ENCODE measurements around the gene TMEM89. TPM values are rescaled to one million over a fixed set of nuclear protein-coding genes. Genes with fewer than 3 reads are reported as not detected.

Gene TMEM89
- total RNA-seq, 2 donors from 2014 or later, result 1.9 TPM; not detected in 1

DNA sequence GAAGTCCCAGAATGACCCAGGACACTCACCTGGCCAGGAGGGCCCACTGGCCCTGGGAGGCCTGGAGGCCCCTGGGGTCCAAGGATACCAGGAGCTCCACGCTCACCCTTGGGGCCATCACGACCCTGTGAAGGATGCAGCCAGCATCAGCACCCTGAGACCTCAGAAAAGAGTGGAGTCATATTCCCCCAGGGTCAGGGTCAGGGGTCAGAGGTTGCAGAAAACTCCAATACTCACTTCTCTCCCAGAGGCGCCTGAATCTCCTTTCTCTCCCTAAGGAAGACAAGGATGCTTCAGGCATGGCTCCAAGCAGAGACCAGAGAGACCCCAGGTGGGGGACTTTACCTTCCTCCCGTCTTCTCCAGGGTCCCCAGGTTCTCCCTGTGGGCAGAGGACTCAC is 44.9 kb downstream of the TMEM89 start:
- intact Hi-C loops (cut with DNase I), result no loop called here
- Histone ChIP-seq H3K36me3 (no peaks in the 10 kb centered on the region), H3K4me1 (replicated peaks) (no peaks in the 10 kb centered on the region), H3K9me3 (no peaks in the 10 kb centered on the region), H3K27ac (no peak overlapping the region), H3K27me3 (replicated peaks; ENCODE audit: insufficient read depth) (no peaks in the 10 kb centered on the region), H3K4me3 (no peak overlapping the region)
- no peak for DNase-seq (ENCODE audit: low spot score)
- no peak for TF ChIP-seq POLR2AphosphoS5 (IDR thresholded peaks at IDR 0.05)
- no peak for TF ChIP-seq CTCF (IDR thresholded peaks at IDR 0.05)
- TF ChIP-seq POLR2A (IDR thresholded peaks at IDR 0.05), result no peak
- WGBS, result 96% methylated on average over 4 of the region's 4 CpGs

- TF ChIP-seq POLR2AphosphoS5 (IDR thresholded peaks at IDR 0.05), result no peak
Measured at GRCh38 chr3:48575366-48575765, 46.2 kb downstream of the TMEM89 start.

GRCh38 chr3:48573973-48574585 is 47.5 kb downstream of the TMEM89 start:
- Histone ChIP-seq H3K9me3 (no peaks in the 10 kb centered on the region), H3K4me3 (no peak overlapping the region), H3K27ac (no peak overlapping the region), H3K36me3 (no peaks in the 10 kb centered on the region), H3K4me1 (replicated peaks) (no peaks in the 10 kb centered on the region), H3K27me3 (replicated peaks; ENCODE audit: insufficient read depth) (no peaks in the 10 kb centered on the region)
- TF ChIP-seq CTCF (IDR thresholded peaks at IDR 0.05), result no peak
- TF ChIP-seq POLR2AphosphoS5 (IDR thresholded peaks at IDR 0.05), result no peak
- no peak for TF ChIP-seq POLR2A (IDR thresholded peaks at IDR 0.05)
- WGBS, result 95% methylated on average over 10 of the region's 10 CpGs
- intact Hi-C loops (cut with DNase I), result no loop called here
- DNase-seq (ENCODE audit: low spot score), result no peak

More at GRCh38 chr3:48575366-48575765, 46.2 kb downstream of the TMEM89 start:
- Histone ChIP-seq H3K9me3 (no peaks in the 10 kb centered on the region), H3K4me3 (no peak overlapping the region), H3K4me1 (replicated peaks) (no peaks in the 10 kb centered on the region), H3K27me3 (replicated peaks; ENCODE audit: insufficient read depth) (no peaks in the 10 kb centered on the region), H3K36me3 (no peaks in the 10 kb centered on the region), H3K27ac (no peak overlapping the region)
- intact Hi-C loops (cut with DNase I), result no loop called here
- no peak for DNase-seq (ENCODE audit: low spot score)
- 88% methylated on average over 15 of the region's 17 CpGs for WGBS

DNA sequence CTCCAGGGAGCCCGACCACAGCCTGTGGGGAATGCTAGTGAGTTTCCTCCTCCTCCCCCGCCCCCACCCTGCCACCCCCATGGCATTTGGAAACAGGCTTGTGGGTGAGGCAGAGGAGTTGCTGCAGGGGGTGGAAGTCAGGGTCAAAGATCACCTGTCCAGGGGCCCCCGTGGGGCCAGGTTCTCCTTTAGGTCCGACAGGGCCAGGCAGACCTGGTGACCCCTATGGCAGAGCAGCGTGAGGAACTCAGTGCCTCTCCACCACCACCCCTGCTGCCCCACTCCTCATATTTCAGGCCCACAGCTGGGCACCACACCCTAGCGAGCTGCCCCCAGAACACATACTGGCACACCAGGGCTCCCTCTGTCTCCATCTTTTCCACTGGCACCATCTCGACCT is 49.1 kb downstream of the TMEM89 start:
- Histone ChIP-seq H3K27me3 (replicated peaks; ENCODE audit: insufficient read depth) (no peaks in the 10 kb centered on the region), H3K36me3 (no peaks in the 10 kb centered on the region), H3K27ac (no peak overlapping the region), H3K4me3 (no peak overlapping the region), H3K9me3 (no peaks in the 10 kb centered on the region), H3K4me1 (replicated peaks) (no peaks in the 10 kb centered on the region)
- TF ChIP-seq POLR2A (IDR thresholded peaks at IDR 0.05) (no peak), POLR2AphosphoS5 (IDR thresholded peaks at IDR 0.05) (no peak), CTCF (IDR thresholded peaks at IDR 0.05) (no peak)
- no peak for DNase-seq (ENCODE audit: low spot score)
- intact Hi-C loops (cut with DNase I), result no loop called here
- 82% methylated on average over 7 of the region's 7 CpGs for WGBS

- no peaks in the 10 kb centered on the region for H3K9me3 ChIP-seq
- 86% methylated on average over 8 of the region's 12 CpGs for WGBS
- intact Hi-C loops (cut with DNase I), result no loop called here
- no peaks in the 10 kb centered on the region for H3K36me3 ChIP-seq
- DNase-seq (ENCODE audit: low spot score), result no peak
- H3K27ac ChIP-seq, result no peak overlapping the region
- no peak overlapping the region for H3K4me3 ChIP-seq
- H3K27me3 ChIP-seq (replicated peaks; ENCODE audit: insufficient read depth), result no peaks in the 10 kb centered on the region
- no peak for TF ChIP-seq POLR2AphosphoS5 (IDR thresholded peaks at IDR 0.05)
- no peak for TF ChIP-seq CTCF (IDR thresholded peaks at IDR 0.05)
- TF ChIP-seq POLR2A (IDR thresholded peaks at IDR 0.05), result no peak
- no peaks in the 10 kb centered on the region for H3K4me1 ChIP-seq (replicated peaks)
Measured at GRCh38 chr3:48571938-48572337, 49.6 kb downstream of the TMEM89 start.

MicroRNAs encoded within 50 kb of the gene (microRNA counts, 767-probe panel; counts per million panel counts)
- microRNA hsa-miR-711, result 0 to 431 counts per million in 2 donors

Small RNA genes within 50 kb of the gene (microRNA-seq; reads per million reads assigned to microRNA genes)
- not detected for gene MIR4793
- gene MIR711, result not detected

Other genes starting within 250 kb of the TMEM89 start
- gene FBXW12, start 249.6 kb downstream of the TMEM89 start, total RNA-seq, result under 1 TPM in 1 of 2 donors, not detected in 1; 0.68 TPM
- 100 to 1,000 TPM; 115 to 182 TPM for gene PLXNB1, start 191.7 kb downstream of the TMEM89 start, total RNA-seq
- gene CCDC51, start 181.7 kb downstream of the TMEM89 start, total RNA-seq, result 10 to 100 TPM; 12.7 to 14.8 TPM
- 100 to 1,000 TPM; 310 to 446 TPM for gene TMA7, start 181.5 kb downstream of the TMEM89 start, total RNA-seq
- 10 to 100 TPM in 1 of 2 donors, 1 to 10 TPM in 1; 7.7 to 16.5 TPM for gene ATRIP, start 175.0 kb downstream of the TMEM89 start, total RNA-seq
- gene SHISA5, start 117.6 kb downstream of the TMEM89 start, total RNA-seq, result 100 to 1,000 TPM; 152 to 231 TPM
- gene PFKFB4, start 65.0 kb downstream of the TMEM89 start, total RNA-seq, result 10 to 100 TPM in 1 of 2 donors, 1 to 10 TPM in 1; 9.9 to 89.0 TPM
- gene UCN2, start 58.0 kb downstream of the TMEM89 start, total RNA-seq, result 1 to 10 TPM in 1 of 2 donors, under 1 TPM in 1; 0.85 to 1.6 TPM
- gene COL7A1, start 26.4 kb downstream of the TMEM89 start, total RNA-seq, result 10 to 100 TPM; 84.8 to 92.6 TPM
- 100 to 1,000 TPM; 239 to 251 TPM for gene UQCRC1, start 12.1 kb downstream of the TMEM89 start, total RNA-seq
- gene SLC26A6, start 13.7 kb upstream of the TMEM89 start, total RNA-seq, result 10 to 100 TPM; 18.4 to 30.0 TPM
- 1 to 10 TPM in 1 of 2 donors, under 1 TPM in 1; 0.41 to 6.4 TPM for gene CELSR3, start 41.1 kb upstream of the TMEM89 start, total RNA-seq
- gene NCKIPSD, start 64.1 kb upstream of the TMEM89 start, total RNA-seq, result 10 to 100 TPM; 32.9 to 83.3 TPM
- gene IP6K2, start 95.5 kb upstream of the TMEM89 start, total RNA-seq, result 100 to 1,000 TPM; 112 to 165 TPM
- 10 to 100 TPM; 33.7 to 35.3 TPM for gene PRKAR2A, start 226.1 kb upstream of the TMEM89 start, total RNA-seq